Measurements from ENCODE around the gene GSTM4.

The GSTM4 gene

GRCh38 chr1:109625176-109625575 lies 30.7 kb upstream of the GSTM4 start:
- DNase-seq = no peak

GRCh38 chr1:109625601-109626560 lies 30.0 kb upstream of the GSTM4 start:
- DNase-seq = no peak

GRCh38 chr1:109626682-109627408 lies 29.1 kb upstream of the GSTM4 start:
- DNase-seq = no peak

- no peak for DNase-seq
Measured at GRCh38 chr1:109627692-109628399, 28.1 kb upstream of the GSTM4 start.

- DNase-seq = no peak
Measured at GRCh38 chr1:109628540-109629321, 27.2 kb upstream of the GSTM4 start.

- no peak for DNase-seq
Measured at GRCh38 chr1:109629372-109630030, 26.4 kb upstream of the GSTM4 start.

- DNase-seq = no peak
Measured at GRCh38 chr1:109630081-109630897, 25.6 kb upstream of the GSTM4 start.

GRCh38 chr1:109630898-109631512 lies 24.9 kb upstream of the GSTM4 start:
- DNase-seq = no peak

- DNase-seq = no peak
Measured at GRCh38 chr1:109631513-109632505, 24.1 kb upstream of the GSTM4 start.

- DNase-seq = no peak
Measured at GRCh38 chr1:109632671-109633346, 23.1 kb upstream of the GSTM4 start.

GRCh38 chr1:109634292-109634691 lies 21.6 kb upstream of the GSTM4 start:
- DNase-seq = no peak

GRCh38 chr1:109634771-109635750 lies 20.8 kb upstream of the GSTM4 start:
- no peak for DNase-seq

- DNase-seq = no peak
Measured at GRCh38 chr1:109635862-109636200, 20.1 kb upstream of the GSTM4 start.

GRCh38 chr1:109636201-109636952 lies 19.5 kb upstream of the GSTM4 start:
- DNase-seq = no peak

GRCh38 chr1:109637446-109637845 lies 18.5 kb upstream of the GSTM4 start:
- no peak for DNase-seq

GRCh38 chr1:109639063-109639840 lies 16.6 kb upstream of the GSTM4 start:
- no peak for DNase-seq
